K562 (cell line): ENCODE data around the gene KRT24.

Experiments
- JUN ChIP-seq, 2 experiments: sonication (generic) in 1 of 2; formaldehyde crosslinking in 1 of 2; IDR thresholded peaks; 2 replicates each; pipeline versions ENCODE4 v1.6.1 to v1.8.0; 2012 to 2022; ENCODE audit warnings: borderline replicate concordance in 2 of 2, mild to moderate bottlenecking in 2 of 2, improper control_type of control experiment in 1 of 2, low read depth in 1 of 2, low read length in 1 of 2, missing genetic modification reagents in 1 of 2
- MAZ ChIP-seq, 2 experiments: fragments of 450-650 bp in 1 of 2; sonication (generic) in 1 of 2; formaldehyde crosslinking; IDR thresholded peaks in 1 of 2; conservative IDR thresholded peaks in 1 of 2; 2 replicates each; pipeline versions ENCODE4 v1.4.0 to v1.5.0; 2020; ENCODE audit warnings: mild to moderate bottlenecking in 1 of 2, missing genetic modification reagents in 1 of 2
- POLR2A ChIP-seq: fragments of 450-650 bp; conservative IDR thresholded peaks from 2 replicates; pipeline ENCODE4 v1.6.1; 2016
- SIRT6 ChIP-seq: IDR thresholded peaks from one replicate; pipeline ENCODE4 v1.6.1; 2012; ENCODE audit warnings: low read depth, mild to moderate bottlenecking, control low read depth, inconsistent platforms, low read length, moderate library complexity
- TAF1 ChIP-seq: IDR thresholded peaks from 2 replicates; pipeline ENCODE4 v1.6.1; 2011; ENCODE audit warnings: mild to moderate bottlenecking, low read length, moderate library complexity; ENCODE audit not compliant: insufficient read depth, control insufficient read depth, severe bottlenecking; ENCODE audit errors: extremely low read depth
- ZNF589 ChIP-seq: fragments of 200-800 bp; sonication (Bioruptor generic); IDR thresholded peaks from 2 replicates; pipeline ENCODE4 v1.6.1; 2016; ENCODE audit warnings: low read depth, missing genetic modification characterization, missing compliant biosample characterization
- TF ChIP-seq, protein P1 (sequence below), 3 experiments: IDR thresholded peaks in 2 of 3; conservative IDR thresholded peaks in 1 of 3; 2 replicates each; pipeline ENCODE4 v1.5.1; 2011 to 2012; ENCODE audit warnings: low read length in 3 of 3, mild to moderate bottlenecking in 3 of 3, control low read depth in 2 of 3, improper control_type of control experiment in 1 of 3, inconsistent platforms in 1 of 3, low read depth in 1 of 3, mixed read lengths in 1 of 3, moderate library complexity in 1 of 3; ENCODE audit not compliant: insufficient read depth in 2 of 3
- TF ChIP-seq, protein P2 (sequence below): fragments of 250-450 bp; sonication (Bioruptor Pico); IDR thresholded peaks from 2 replicates; pipeline ENCODE4 v1.5.0; 2022; ENCODE audit warnings: mild to moderate bottlenecking

DNA sequence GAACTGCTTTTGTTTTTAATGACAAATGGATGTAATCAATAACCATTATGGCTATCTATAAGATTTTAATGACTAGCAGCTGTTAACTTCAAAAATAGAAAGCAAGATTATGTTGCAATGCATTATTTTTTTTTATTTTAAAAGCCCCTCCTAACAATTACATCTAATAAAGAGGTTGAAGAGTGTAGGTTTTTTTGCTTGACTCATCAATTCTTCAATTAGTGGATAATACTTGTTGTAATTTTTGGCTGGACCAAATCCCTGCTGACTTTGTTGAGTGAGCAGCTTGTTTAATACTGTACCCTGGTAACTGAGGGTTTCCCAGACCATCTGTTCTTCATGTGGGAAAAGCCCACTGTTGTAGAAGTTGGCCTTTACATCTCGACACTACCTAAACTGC is 27.4 kb upstream of the KRT24 start:
- TF ChIP-seq ZNF589 (no peak), MAZ (CRISPR knock-in tag; conservative IDR thresholded peaks at IDR 0.05 in 1 of 2, IDR thresholded peaks at IDR 0.05 in 1 of 2) (no peak), SIRT6 (no peak), POLR2A (no peak), TAF1 (no peak), JUN (IDR thresholded peaks at IDR 0.05; ENCODE audit: borderline replicate concordance, low read depth, low read length) (no peak), JUN (CRISPR knock-in tag; IDR thresholded peaks at IDR 0.05; ENCODE audit: borderline replicate concordance) (no peak)
- TF ChIP-seq, protein P1, sequence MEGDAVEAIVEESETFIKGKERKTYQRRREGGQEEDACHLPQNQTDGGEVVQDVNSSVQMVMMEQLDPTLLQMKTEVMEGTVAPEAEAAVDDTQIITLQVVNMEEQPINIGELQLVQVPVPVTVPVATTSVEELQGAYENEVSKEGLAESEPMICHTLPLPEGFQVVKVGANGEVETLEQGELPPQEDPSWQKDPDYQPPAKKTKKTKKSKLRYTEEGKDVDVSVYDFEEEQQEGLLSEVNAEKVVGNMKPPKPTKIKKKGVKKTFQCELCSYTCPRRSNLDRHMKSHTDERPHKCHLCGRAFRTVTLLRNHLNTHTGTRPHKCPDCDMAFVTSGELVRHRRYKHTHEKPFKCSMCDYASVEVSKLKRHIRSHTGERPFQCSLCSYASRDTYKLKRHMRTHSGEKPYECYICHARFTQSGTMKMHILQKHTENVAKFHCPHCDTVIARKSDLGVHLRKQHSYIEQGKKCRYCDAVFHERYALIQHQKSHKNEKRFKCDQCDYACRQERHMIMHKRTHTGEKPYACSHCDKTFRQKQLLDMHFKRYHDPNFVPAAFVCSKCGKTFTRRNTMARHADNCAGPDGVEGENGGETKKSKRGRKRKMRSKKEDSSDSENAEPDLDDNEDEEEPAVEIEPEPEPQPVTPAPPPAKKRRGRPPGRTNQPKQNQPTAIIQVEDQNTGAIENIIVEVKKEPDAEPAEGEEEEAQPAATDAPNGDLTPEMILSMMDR (IDR thresholded peaks at IDR 0.05 in 2 of 3, conservative IDR thresholded peaks at IDR 0.05 in 1 of 3; ENCODE audit: insufficient read depth in 2 of 3, low read depth in 1 of 3, low read length in 3 of 3) = no peak
- TF ChIP-seq, protein P2, sequence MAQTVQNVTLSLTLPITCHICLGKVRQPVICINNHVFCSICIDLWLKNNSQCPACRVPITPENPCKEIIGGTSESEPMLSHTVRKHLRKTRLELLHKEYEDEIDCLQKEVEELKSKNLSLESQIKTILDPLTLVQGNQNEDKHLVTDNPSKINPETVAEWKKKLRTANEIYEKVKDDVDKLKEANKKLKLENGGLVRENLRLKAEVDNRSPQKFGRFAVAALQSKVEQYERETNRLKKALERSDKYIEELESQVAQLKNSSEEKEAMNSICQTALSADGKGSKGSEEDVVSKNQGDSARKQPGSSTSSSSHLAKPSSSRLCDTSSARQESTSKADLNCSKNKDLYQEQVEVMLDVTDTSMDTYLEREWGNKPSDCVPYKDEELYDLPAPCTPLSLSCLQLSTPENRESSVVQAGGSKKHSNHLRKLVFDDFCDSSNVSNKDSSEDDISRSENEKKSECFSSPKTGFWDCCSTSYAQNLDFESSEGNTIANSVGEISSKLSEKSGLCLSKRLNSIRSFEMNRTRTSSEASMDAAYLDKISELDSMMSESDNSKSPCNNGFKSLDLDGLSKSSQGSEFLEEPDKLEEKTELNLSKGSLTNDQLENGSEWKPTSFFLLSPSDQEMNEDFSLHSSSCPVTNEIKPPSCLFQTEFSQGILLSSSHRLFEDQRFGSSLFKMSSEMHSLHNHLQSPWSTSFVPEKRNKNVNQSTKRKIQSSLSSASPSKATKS (CRISPR knock-in tag) = no peak
